Measurements from ENCODE around the gene MTAP.

Gene MTAP

DNA sequence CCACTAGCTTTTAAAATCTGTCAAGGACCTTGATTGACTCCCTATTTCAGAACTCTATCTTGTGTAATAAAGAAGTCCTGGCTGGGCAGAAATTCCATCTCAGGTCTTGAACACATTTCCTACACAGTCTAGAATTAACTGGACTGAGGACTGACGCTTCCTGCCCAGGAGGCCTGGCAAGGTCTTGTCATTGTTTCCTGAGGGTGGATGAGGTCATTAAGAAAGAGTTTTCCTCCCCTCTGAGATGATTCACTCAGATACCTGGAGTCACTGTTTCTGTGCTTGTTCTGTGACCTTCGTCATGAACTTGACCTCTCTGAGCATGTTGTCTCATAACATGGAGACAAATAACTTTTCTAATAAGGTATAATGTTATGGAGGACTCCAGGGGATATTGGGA, 10.0 kb downstream of the MTAP start:
- peak; percentile 77 for DNase-seq (ENCODE audit: low read depth)
- TF ChIP-seq, protein P1, sequence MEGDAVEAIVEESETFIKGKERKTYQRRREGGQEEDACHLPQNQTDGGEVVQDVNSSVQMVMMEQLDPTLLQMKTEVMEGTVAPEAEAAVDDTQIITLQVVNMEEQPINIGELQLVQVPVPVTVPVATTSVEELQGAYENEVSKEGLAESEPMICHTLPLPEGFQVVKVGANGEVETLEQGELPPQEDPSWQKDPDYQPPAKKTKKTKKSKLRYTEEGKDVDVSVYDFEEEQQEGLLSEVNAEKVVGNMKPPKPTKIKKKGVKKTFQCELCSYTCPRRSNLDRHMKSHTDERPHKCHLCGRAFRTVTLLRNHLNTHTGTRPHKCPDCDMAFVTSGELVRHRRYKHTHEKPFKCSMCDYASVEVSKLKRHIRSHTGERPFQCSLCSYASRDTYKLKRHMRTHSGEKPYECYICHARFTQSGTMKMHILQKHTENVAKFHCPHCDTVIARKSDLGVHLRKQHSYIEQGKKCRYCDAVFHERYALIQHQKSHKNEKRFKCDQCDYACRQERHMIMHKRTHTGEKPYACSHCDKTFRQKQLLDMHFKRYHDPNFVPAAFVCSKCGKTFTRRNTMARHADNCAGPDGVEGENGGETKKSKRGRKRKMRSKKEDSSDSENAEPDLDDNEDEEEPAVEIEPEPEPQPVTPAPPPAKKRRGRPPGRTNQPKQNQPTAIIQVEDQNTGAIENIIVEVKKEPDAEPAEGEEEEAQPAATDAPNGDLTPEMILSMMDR (IDR thresholded peaks at IDR 0.05; ENCODE audit: low read length, missing control alignments) = no peak
- H3K4me3 ChIP-seq (replicated peaks; ENCODE audit: low read depth, low read length) = no peak overlapping the region

DNA sequence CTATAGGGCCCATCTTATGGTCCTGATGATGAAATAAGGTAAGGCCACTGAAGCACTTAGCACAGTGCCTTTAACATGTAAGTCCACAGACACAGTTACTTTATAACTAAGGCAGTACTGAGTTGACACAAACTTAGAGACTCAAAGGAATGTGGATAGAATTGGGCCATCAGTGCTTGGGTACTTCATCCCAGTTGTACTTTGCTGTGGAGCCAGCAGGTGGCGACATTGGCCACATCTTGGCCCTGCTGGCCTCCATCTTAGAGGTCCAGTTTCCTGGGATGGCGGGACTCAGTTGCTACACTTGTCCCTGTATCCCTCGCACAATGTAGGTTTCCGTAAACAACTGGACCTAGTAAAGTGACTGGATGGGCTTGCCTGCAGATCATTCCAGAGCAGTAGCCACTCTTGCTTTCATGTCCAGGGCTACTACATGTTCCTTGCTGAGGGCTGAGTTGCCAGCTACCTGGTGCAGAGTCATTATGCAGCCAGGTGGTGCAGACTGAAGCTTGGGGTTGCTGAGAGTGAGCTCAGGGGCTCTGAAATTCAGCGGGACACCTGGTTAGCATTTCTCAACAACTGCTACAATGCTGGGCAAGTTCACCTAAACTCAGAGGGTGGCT, 10.6 kb downstream of the MTAP start:
- TF ChIP-seq, protein P1 (IDR thresholded peaks at IDR 0.05; ENCODE audit: low read length, missing control alignments) = peak; percentile 91
- H3K4me3 ChIP-seq (replicated peaks; ENCODE audit: low read depth, low read length) = no peak overlapping the region
- peak; percentile 86 for DNase-seq (ENCODE audit: low read depth)

DNA sequence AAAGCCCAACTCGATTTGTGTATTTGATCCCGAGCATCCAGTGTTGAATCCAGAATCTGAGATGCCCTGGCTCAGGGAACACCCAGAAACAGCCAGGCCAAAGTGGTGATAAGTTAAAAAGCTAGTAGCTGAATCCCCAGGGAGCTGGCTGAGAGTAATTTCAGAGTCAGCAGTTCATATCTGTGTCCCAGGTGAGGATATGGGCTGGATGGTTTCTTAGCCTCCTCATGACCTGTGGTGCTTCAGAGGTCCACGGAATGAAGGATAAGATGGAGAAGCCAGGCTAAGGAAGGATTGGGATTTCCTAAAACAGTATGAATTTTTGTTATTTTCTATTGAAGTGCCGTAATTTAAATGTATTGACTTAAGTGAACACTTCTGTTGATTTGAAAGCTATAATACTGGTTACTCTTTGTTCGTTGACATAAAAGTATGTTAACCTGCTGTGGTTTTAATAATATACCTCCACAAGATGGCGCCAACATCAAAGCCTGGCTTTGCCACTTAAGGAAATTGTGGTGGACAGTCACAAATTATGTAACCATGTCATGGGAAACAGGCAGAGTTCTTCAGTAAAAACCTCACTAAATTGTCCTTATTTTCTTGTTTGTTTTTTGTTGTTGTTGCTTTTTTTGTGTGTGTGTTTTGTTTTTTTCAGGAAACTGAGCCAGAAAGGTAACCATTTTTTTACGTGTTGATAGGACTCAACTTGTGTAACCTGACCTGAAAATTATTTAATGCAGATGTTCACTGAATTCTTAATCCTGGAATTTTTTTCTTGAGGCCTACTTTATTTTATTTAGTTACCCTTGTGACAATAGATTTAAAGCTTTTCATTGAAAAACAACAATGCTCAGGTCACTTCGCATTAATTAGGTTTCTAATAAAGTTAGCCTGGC, 11.4 kb downstream of the MTAP start:
- DNase-seq (ENCODE audit: low read depth) = peak; percentile 93
- no peak overlapping the region for H3K4me3 ChIP-seq (replicated peaks; ENCODE audit: low read depth, low read length)
- TF ChIP-seq, protein P1 (IDR thresholded peaks at IDR 0.05; ENCODE audit: low read length, missing control alignments) = peak; percentile 66

DNA sequence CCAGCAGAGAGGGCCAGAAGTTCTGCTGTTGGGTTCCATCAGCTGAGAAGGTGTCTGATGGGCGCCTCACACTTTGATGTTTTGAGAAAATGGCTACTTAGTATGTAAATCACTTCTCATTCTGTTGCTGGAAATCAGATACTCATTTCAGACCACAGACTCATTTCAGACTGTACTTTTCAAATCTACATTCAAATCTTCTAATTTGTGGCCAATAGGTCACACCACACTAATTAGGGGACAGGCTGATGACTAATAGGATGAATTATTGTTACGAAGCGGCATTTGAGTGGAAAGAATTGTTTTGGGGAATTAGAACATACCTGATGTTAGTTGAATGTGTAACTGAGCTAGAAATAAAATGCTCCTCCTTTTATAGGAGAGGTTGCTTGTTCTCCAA, 13.2 kb downstream of the MTAP start:
- no peak overlapping the region for H3K4me3 ChIP-seq (replicated peaks; ENCODE audit: low read depth, low read length)
- TF ChIP-seq, protein P1 (IDR thresholded peaks at IDR 0.05; ENCODE audit: low read length, missing control alignments) = no peak
- DNase-seq (ENCODE audit: low read depth) = no peak

DNA sequence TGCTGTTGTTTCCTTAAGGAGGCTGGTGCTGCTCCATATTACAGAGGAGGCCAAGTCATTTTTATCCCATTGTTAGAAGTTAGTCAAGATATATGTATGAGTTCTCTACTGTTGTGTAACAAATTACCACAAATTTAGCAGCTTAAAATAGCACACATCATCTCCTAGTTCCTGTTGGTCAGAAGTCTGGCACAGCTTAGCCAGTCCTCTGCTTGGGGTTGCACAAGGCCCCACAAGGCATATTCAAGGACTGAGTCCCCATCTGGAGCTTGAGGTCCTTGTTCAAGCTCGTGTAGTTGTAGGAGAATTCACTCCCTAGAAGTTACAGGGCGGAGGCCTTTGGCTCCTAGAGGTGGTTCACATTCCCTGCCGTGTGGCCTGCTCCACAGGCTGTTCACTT, 14.7 kb downstream of the MTAP start:
- H3K4me3 ChIP-seq (replicated peaks; ENCODE audit: low read depth, low read length) = no peak overlapping the region
- TF ChIP-seq, protein P1 (IDR thresholded peaks at IDR 0.05; ENCODE audit: low read length, missing control alignments) = no peak
- DNase-seq (ENCODE audit: low read depth) = peak; percentile 96

DNA sequence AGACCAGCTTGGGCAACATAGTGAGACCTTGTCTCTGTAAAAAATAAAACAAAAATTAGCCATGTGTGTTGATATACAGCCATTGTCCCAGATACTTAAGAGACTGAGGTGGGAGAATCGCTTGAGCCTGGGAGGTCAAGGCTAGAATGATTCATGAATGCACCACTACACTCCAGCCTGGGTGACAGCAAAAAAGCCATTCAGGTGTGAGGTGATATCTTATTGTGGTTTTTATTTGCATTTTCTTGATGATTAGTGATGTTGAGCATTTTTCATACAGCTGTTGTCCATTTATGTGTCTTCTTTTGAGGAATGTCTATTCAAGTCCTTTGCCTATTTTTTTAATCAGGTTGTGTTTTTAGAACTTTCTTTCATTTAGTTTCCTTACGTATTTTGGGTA, 23.2 kb downstream of the MTAP start:
- DNase-seq (ENCODE audit: low read depth) = no peak
- H3K4me3 ChIP-seq (replicated peaks; ENCODE audit: low read depth, low read length) = no peak overlapping the region
- TF ChIP-seq, protein P1 (IDR thresholded peaks at IDR 0.05; ENCODE audit: low read length, missing control alignments) = no peak

Data from fibroblast of pulmonary artery (primary cell).